CD1c-positive myeloid dendritic cell (primary cell): Measurements from ENCODE around the gene FBH1.
A peak's percentile ranks its signal among the peaks of the same experiment; 100 is the strongest.
"Not testable (repeated sequence)": the region's sequence is repeated elsewhere in the genome, so short reads cannot be mapped to it uniquely, and the experiment has no call there.

Source experiments
- DNase-seq: peaks from one replicate; pipeline ENCODE4 v3.0.0-alpha.2; 2016; ENCODE audit errors: extremely low spot score

The FBH1 gene

DNA sequence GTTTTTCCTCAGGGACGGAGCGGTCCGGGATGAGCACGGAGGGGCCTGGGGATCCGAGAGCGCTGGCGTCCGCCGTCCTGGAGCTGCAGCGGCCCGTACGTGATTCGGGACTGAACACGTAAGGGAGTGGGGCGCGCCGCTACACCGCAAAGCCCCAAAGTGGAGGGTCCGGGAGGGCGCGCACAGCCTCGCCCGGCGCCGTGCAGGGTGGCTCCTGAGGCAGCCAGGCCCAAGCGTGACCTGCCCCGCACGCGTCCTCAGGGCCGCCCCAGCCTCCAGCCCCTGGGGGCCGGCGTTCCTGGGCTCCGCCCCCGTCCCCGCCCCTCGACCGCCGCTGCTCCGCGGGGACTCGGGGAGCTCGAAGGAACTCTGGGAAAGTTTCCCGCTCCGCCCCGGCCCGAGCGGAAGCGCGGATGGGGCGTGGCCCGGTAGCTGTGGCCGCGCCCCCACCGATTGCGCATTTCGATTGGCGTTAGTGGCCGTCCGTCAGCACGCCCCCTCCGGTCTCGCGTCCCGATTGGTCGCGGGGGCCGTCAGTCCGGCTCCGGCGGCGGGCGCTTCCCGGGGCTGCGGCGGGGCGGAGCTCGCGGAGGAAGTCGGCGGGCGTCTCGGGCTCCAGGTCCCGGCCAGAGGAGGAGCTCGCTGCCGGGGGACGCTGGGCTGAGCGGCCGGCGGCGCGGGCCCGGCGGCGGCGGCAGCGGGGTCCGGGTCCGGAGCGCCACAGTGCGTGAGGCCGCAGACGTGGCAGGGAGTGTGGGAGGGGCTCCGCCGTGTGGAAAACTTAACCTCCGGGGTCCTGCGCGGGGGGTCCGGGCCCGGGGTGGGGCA is at the start of gene FBH1, which contains the start of gene ANKRD16:
TSS of gene FBH1 (plus strand) at position 620 of the 828 bp plus-strand sequence. CDS start at position 723, 103 bp downstream.
TSS of gene ANKRD16 (minus strand) at position 270 of the 828 bp plus-strand sequence. CDS start 539 bp downstream, outside the sequence.
- DNase-seq: peak; percentile 99

DNA sequence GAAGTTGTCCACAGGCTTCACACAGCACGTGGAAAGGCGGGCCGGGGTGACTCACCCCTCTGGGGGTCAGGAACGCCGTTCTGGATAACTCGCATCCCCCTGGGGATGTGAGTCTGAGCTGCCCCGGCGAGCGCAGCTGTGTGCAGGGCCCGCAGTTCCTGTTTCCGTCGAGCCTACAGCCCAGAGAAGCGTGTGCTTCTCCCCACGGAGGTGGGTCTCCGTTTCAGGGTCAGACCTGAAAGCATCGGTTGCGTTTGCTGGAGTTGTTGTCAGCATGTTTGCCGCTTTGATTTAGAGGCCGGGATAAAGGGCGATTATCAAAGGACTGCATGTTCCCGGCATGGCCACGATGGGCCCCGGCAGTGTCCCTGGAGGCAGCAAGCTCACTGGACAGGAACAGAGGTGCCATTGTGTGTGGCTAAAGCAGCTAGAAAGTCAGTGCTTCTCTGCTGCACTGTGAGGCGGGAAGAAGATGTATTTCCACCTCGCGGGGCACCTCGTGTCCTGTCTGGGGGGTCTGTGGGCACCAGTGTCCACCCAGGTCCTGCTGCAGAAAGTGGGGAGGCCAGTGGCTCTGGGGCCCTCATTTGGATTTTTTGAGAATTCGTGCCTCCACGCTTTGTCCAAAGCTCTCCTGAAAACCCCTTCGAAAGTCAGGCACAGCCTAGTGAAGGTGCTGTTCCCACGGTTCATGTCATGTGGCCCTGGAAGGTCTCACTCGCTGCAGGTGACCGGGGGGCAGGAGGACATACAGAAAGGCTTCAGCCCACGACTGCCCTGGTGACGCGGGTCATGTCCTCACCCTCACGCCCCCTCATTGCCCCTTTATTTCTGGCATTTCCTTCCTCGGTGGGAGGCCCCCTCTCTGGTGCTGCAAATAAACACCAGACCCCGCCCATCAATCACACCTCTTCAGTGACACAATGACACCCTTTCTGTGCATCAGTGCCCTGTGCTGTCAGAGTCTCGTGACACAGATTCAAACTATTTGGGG is 49.4 kb upstream of the FBH1 start:
- peak; percentile 47 for DNase-seq

DNA sequence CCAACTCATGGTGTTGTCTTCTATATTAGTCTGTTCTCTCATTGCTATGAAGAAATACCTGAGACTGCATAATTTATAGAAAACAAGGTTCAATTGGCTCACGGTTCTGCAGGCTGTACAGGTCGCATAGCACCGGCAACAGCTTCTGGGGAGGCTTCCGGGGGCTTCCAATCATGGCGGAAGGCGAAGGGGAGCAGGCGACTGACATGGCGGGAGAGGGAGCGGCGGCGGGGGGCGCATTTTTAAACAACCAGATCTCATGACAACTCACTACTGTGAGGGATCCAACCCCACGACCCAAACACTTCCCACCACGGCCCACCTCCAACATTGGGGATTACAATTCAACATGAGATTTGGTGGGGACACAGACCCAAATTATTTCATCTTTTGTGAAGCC is 48.1 kb upstream of the FBH1 start:
- no peak for DNase-seq

DNA sequence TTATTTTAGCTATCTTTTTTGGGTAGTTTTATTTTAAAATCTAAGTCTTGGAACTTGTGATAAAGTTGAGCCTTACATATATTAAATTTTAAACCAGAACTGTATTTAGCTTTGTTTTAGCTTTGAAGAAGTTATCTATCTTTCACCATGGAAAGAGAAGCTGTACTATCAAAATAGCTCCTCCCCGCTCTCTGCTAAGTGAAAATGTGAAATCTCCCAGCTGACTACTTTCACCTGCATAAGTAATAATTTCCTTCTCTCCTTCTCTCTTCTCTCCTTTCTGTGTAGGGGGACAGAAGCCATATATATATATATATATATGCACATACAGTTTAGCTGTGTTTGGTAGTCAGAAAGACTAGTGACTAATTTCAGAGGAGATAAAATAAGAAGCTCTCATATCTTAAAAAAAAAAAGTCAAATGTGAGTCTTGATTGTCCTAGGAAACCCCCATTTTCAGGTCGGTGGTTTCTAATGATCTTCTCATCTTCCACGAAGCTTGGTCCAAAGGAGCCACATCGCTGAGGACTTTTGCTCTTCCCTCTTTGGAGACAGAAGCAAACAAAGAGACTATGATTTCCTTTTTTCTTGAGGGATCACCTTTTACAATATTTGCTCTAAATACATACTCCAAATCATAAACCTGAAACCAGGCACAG is 46.2 kb upstream of the FBH1 start:
- no peak for DNase-seq

DNA sequence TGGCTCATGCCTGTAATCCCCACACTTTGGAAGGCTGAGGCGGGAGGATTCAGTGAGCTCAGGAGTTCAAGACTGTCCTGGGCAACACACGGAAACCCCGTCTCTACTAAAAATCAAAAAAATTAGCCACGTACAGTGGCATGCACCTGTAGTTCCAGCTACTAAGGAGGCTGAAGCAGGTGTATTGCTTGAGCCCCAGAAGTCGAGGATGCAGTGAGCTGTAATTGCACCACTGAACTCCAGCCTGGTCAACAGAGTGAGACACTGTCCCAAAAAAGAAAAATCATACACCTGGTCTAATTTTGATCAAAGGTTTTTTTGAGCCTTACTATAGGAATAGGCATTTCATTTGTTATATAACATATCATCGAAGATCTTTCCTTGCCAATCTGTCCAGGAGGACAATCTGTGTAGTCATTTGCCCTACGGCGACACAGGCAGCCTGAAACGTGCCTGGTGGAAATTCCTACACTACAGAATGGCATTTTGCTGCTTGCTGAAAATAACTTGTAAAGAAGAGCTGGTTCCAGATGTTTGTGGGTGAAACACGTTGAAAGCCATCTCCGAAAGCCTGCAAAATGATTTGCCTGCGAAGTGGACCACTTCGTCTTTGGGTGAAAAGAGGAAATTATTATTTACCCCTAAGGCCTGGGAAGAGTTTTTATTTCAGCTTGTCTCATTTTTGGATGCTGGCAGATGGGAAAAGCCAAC is 45.5 kb upstream of the FBH1 start:
- no peak for DNase-seq

DNA sequence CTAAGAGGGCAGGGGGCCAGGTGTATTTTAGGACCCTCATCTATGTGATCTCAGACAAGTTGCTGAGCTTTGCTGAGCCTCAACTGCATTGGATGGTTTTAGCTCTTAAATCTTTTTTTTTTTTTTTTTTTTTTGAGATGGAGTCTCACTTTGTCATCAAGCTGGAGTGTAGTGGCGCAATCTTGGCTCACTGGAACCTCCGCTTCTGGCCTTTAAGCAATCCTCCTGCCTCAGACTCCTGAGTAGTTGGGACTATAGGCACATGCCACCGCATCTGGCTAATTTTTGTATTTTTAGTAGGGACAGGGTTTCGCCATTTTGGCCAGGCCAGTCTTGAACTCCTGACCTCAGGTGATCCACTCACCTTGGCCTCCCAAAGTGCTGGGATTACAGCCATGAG is 43.4 kb upstream of the FBH1 start:
- DNase-seq: not testable (repeated sequence)

DNA sequence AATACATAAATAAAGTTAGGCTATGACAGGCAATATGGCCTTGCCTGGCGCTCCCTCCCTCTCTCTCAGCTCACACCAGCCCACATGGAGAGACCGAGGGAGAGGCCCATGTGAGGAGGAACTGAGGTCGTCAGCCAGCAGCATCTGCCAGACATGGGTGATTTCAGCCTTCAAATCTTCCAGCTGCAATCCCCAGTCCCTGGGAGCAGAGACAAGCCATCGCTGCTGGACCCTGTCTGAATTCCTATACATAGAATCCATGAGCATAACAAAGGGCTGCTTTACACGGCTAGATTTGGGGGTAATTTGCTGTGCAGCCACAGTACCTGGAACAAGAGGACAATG is 35.9 kb upstream of the FBH1 start:
- no peak for DNase-seq

DNA sequence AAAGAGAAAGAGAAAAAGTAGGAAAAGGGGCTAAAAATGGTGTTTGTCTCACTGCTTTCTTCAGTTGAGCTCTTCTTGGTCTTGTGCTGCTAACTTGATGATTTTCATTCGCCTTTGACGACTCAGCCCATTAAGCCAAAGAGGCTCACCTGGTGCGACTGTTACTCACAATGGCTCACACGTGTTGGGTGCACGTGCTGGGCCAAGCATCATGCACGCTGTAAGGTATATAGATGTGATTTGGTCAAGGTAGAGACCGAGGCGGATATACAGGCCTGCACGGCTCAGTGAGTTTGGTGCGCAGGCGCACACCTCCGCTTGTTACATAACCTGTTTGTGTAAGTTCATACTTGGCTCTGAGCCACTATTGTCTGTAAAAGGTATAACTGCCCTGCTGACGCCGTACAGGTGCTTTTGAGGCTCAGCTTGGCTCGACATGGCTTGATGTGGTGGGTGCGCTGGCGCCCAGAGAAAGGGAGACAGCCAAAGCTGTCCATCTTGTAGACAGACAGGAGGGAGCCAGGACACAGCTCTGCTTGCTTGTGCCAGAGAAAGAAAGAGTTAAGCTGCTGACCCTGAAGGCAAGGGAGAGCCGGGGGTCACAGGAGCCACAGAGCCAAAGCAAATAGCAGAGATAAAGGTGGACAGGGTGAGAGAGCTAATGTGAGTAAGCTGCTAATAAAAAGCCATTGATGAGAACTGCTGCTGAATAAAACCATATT is 33.9 kb upstream of the FBH1 start:
- DNase-seq: no peak

DNA sequence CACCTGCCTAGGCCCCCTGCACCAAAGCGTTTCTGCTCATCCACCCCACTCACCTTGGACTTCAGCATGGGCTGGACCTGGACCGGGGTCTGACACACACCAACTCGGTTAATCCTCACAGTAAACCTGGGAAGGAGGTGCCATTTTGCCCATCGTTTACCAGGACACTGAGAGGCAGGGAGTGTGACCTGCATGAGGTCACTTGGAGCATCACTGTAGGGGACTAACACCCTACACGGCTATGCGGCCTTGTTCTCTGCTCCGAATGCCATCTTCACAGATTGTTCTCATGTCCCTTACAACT is 33.4 kb upstream of the FBH1 start:
- no peak for DNase-seq

DNA sequence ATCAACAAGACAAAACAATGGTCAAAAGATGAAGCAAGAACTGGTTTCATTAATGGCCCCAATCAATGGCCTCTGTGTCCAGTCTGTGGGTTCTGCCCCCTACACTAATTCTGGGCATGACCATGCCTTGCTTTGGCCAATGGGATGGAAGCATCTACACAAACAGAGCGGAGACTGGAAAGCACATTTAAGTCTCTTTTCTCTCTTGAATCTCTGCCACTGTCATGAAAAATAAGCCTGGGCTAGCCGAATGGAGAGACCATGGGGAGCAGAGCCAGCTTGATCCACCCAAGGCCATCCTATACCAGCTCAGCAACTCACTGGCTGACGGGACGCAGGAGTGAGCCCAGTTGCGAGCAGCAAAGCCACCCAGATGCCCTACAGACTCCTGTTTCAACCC is 31.2 kb upstream of the FBH1 start:
- DNase-seq: no peak

DNA sequence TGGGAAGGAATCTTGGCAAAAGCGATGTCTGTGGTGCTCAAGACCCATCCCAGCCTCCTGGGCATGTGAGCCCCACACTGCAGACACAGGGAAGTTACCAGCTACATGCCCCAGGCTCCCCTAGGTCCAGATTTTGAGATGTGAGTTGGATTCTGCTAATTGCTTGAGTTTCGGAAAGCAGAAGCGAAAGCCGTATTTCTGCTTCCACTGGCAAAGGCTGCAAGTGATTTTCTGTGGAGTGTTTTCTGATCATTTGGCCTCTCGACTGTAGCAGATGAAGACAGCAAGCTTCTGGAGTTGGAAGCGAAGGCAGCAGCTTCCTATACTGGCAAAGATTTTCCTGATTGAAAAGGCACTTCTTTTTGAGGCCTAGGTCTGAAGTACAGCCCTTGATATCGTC is 30.0 kb upstream of the FBH1 start:
- peak; percentile 50 for DNase-seq

DNA sequence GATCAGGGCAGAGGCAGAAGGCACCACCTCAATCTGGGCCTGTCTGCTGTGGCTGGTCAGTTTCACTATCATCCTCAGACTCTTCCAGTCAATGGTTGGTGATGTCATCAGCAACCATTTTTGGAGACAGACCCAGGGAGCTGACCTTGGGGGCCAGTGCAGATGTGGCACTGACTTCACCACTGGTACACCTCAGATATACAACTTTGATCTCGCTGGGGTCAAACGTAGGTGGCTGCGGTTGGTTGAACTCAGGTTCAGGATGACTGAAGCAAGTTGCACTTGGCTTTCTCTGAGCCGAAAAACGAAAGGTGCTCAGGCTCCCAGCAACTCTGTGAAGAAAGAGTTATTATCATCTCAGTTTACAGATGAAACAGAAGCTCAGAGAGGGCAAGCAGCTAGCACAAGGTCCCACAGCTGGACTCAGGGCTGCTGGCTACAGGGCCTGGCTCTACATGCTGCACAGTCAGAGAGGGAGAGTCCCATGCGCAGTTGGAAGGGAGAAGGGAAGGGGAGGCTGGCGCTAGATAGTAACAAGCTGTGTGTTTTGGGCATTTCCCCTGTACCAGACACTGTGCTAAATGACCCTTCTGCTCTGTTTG is 27.6 kb upstream of the FBH1 start:
- DNase-seq: no peak

DNA sequence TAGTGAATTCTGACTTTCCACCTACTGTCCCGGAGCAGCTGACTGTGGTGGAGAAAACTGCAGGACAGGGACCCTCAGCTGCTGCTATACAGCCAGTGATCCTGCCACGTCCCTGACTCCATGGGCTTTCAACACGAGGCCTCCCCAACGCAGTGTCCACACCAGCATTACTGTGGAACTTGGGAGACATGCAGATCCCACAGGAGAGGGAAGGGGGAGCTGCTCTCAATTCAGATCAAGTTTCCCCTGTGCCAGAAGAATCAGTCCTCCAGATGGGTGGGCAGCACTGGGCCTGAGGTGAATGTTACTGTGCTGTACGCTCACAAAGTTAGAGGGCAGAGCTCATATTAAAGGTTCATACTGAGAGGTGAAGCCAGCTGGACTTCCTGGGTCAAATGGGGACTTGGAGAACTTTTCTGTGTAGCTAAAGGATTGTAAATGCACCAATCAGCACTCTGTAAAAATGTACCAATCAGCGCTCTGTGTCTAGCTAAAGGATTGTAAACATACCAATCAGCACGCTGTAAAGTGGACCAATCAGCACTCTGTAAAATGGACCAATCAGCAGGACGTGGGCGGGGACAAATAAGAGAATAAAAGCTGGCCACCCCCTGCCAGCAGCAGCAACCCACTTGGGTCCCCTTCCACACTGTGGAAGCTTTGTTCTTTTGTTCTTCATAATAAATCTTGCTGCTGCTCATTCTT is 26.9 kb upstream of the FBH1 start:
- not testable (repeated sequence) for DNase-seq

DNA sequence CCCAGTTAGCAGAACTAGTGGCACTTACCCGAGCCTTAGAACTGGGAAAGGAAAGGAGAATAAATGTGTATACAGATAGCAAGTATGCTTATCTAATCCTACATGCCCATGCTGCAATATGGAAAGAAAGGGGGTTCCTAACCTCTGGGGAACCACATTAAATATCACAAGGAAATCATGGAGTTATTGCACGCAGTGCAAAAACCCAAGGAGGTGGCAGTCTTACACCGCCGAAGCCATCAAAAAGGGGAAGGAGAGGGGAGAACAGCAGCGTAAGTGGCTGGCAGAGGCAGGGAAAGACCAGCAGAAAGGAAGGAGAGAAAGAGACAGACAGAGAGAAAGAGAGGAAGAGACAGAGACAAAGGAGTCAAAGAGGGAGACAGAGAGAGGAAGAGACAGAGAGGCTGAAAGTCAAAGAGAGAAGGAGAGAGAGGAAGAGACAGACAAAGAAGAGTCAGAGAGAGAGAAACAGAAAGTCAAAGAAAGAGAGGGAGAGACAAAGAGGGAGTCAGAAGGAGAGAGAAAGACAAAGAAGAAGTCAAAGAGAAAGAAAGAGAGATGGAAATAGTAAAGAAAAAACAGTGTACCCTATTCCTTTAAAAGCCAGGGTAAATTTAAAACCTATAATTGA is 23.5 kb upstream of the FBH1 start:
- not testable (repeated sequence) for DNase-seq

DNA sequence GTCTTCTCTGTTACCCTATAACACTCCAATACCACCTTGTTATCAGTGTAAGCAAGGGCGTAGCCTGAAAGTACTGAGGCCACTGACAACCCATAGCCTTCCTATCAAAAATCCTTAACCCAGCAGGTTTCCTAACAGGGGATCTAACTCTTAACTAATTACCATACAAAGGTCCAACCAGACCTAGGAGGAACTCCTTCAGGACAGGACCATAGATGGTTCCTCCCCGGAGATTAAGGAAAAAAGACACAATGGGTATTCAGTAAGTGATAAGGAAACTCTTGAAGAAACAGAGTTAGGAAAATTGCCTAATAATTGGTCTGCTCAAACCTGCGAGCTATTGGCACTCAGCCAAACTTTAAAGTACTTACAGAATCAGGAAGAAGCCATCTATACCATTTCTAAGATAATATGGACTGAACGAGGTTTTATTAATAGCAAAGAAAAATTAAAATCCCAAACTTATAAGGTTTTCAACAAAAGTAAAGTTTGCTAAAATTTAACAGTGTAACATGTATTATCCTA is 22.9 kb upstream of the FBH1 start:
- DNase-seq: peak; percentile 36

DNA sequence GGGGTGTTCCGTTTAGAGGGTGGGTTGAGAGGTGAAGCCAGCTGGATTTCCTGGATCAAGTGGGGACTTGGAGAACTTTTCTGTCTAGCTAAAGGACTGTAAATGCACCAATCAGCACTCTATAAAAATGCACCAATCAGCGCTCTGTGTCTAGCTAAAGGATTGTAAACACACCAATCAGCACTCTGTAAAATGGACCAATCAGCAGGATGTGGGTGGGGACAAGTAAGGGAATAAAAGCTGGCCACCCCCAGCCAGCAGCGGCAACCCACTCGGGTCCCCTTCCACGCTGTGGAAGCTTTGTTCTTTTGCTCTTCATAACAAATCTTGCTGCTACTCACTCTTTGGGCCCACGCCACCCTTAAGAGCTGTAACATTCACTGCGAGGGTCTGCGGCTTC is 21.7 kb upstream of the FBH1 start:
- DNase-seq: not testable (repeated sequence)

DNA sequence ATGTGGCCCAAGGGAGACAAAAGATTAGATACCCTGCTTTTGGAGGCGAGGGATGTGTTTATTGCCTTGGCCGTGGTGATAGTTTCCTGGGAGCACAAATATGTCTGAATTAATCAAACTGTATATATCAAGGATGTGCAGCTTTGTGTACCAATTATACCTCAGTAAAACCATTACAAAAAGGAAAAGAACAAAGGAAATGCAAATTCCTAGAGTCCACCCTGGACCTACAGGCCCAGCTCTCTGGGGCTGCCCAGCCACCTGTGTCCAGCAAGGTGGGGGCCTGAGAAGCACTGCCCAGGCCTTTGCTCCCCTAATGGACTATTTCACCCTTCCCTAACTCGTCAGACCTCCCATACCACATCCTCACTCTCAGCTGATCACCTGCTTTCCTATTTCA is 20.9 kb upstream of the FBH1 start:
- no peak for DNase-seq

DNA sequence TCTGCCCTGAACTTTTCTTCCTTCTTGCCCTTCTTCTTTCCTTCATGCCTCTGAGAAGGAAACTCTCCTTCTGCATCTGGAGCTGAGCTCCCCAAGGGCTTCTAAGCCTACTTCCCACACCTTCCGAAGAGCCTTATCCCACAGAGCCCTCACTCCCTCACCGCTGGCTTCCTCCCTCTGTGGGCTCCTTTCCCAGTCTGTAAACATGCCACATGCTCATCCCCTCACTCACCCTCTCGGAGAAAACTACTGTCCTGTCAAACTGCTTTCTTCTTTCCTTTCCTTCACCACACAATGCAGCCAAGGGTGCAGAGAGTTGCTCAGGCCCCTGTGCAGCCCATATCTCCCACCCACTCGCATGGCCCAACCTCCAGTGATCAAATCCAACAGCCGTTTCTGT is 18.4 kb upstream of the FBH1 start:
- DNase-seq: no peak

DNA sequence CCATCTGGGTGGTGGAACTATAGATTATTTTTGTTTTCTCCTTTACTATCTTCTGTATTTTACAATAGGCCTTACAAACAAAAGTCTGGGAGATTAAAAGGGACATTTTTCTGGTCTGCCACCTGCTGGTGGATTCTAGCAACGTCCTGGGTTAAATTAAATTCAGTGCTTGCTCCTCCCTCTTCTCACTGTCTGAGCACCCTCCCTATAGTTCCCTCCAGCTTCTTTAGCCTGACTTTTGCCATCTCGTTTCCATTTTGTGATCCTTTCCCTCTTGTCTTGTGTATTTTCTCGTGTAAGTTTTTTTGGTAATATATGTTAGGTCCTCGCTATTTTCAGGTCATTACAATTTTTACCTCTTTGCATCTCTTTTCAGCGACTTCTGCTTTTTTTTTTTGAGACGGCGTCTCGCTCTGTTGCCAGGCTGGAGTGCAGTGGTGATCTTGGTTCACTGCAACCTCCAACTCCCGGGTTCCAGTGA is 16.5 kb upstream of the FBH1 start:
- peak; percentile 84 for DNase-seq
